H1 (cell line): ENCODE measurements around the gene ANP32B. TPM values are rescaled to one million over a fixed set of nuclear protein-coding genes. Genes with fewer than 3 reads are reported as not detected.

Experiments
- CTCF ChIA-PET: fragments of 300-600 bp; sonication (Branson Sonifier 250); formaldehyde crosslinking; loops from one replicate; lab custom pipeline; 2021; ENCODE audit not compliant: partially characterized antibody; lab: Charles Lee
- POLR2A ChIA-PET: fragments of 300-600 bp; sonication (Branson Sonifier 250); formaldehyde crosslinking; loops from one replicate; lab custom pipeline; 2021; ENCODE audit warnings: inconsistent platforms; ENCODE audit not compliant: partially characterized antibody; lab: Charles Lee
- DNase-seq, 2 experiments: peaks; one replicate each; pipeline versions ENCODE4 v3.0.0 to v3.0.0-alpha.2; 2010 to 2022; ENCODE audit warnings: low spot score in 2 of 2, low read depth in 1 of 2, mixed read lengths in 1 of 2
- FAIRE-seq: peaks from 2 replicates; lab custom pipeline; 2011; peaks lifted over from hg19 to GRCh38; lab: Jason Lieb, UNC
- H2AFZ ChIP-seq: 2 replicates; pipeline ENCODE4 v1.8.1; 2012; ENCODE audit warnings: low read length, inconsistent platforms
- H2AK5ac ChIP-seq: 2 replicates; pipeline ENCODE4 v1.6.1; 2013; ENCODE audit warnings: low read depth, low read length
- H2BK120ac ChIP-seq: replicated peaks from 2 replicates; pipeline ENCODE3; 2013; ENCODE audit warnings: low read depth, low read length, inconsistent platforms
- H2BK12ac ChIP-seq: 2 replicates; pipeline ENCODE4 v1.6.1; 2013; ENCODE audit warnings: low read depth, low read length
- H2BK15ac ChIP-seq: 2 replicates; pipeline ENCODE4 v1.6.1; 2013; ENCODE audit warnings: low read length
- H2BK20ac ChIP-seq: 2 replicates; pipeline ENCODE4 v1.6.1; 2013; ENCODE audit warnings: low read length
- H2BK5ac ChIP-seq: 2 replicates; pipeline ENCODE4 v1.6.1; 2013; ENCODE audit warnings: low read depth, low read length
- H3K14ac ChIP-seq: 2 replicates; pipeline ENCODE4 v1.6.1; 2013; ENCODE audit warnings: inconsistent platforms; ENCODE audit not compliant: insufficient read length
- H3K18ac ChIP-seq: 2 replicates; pipeline ENCODE4 v1.6.1; 2013; ENCODE audit warnings: low read length; ENCODE audit errors: extremely low read depth
- H3K23ac ChIP-seq: 2 replicates; pipeline ENCODE4 v1.6.1; 2013; ENCODE audit warnings: inconsistent platforms; ENCODE audit not compliant: insufficient read length
- H3K23me2 ChIP-seq: 2 replicates; pipeline ENCODE4 v1.6.1; 2013; ENCODE audit warnings: low read depth, low read length
- H3K27ac ChIP-seq: 2 replicates; pipeline ENCODE4 v1.6.1; 2011; ENCODE audit warnings: low read depth, low read length, inconsistent platforms
- H3K27me3 ChIP-seq, 4 experiments: replicated peaks in 1 of 4; 1 replicate in 1 of 4; 2 replicates in 3 of 4; pipeline versions ENCODE4 v1.6.1 to v1.8.1; 2011 to 2013; ENCODE audit warnings: low read length in 3 of 4, mild to moderate bottlenecking in 3 of 4, inconsistent platforms in 2 of 4, mixed read lengths in 2 of 4, moderate library complexity in 1 of 4; ENCODE audit not compliant: control insufficient read depth in 3 of 4, insufficient read depth in 3 of 4; ENCODE audit errors: extremely low read depth in 1 of 4
- H3K36me3 ChIP-seq, 4 experiments: 2 replicates each; pipeline versions ENCODE4 v1.6.1 to v1.8.1; 2011 to 2013; ENCODE audit warnings: mild to moderate bottlenecking in 4 of 4, low read length in 3 of 4, moderate library complexity in 2 of 4, control low read depth in 1 of 4, inconsistent platforms in 1 of 4; ENCODE audit not compliant: insufficient read depth in 4 of 4, control insufficient read depth in 2 of 4
- H3K4ac ChIP-seq: replicated peaks from 2 replicates; pipeline ENCODE3; 2013; ENCODE audit warnings: low read length, low read depth, mixed read lengths, inconsistent platforms; ENCODE audit not compliant: insufficient read length
- H3K4me1 ChIP-seq, 4 experiments: replicated peaks in 1 of 4; 1 replicate in 1 of 4; 2 replicates in 3 of 4; pipeline versions ENCODE4 v1.6.1 to v1.8.1; 2011 to 2013; ENCODE audit warnings: low read length in 3 of 4, inconsistent platforms in 2 of 4, mixed read lengths in 1 of 4; ENCODE audit not compliant: insufficient read depth in 4 of 4, control insufficient read depth in 3 of 4
- H3K4me2 ChIP-seq, 2 experiments: 2 replicates each; pipeline versions ENCODE4 v1.6.1 to v1.8.1; 2011 to 2013; ENCODE audit warnings: low read depth in 2 of 2, low read length in 2 of 2, control low read depth in 1 of 2, inconsistent platforms in 1 of 2, mild to moderate bottlenecking in 1 of 2; ENCODE audit not compliant: insufficient read depth in 1 of 2
- H3K4me3 ChIP-seq, 4 experiments: fragments of 200-600, 300-600 bp in 1 of 4; sonication (generic), shearing (Covaris generic), sonication (Bioruptor Twin) in 1 of 4; 2 replicates each; pipeline versions ENCODE4 v1.5.1 to v1.8.1; 2011 to 2016; ENCODE audit warnings: low read length in 4 of 4, low read depth in 3 of 4, control low read depth in 2 of 4, inconsistent platforms in 2 of 4, mild to moderate bottlenecking in 2 of 4, mixed read lengths in 1 of 4, moderate library complexity in 1 of 4; ENCODE audit not compliant: insufficient read depth in 2 of 4; ENCODE audit errors: extremely low read depth in 1 of 4
- H3K56ac ChIP-seq: replicated peaks from 2 replicates; pipeline ENCODE3; 2013; ENCODE audit warnings: low read depth, mild to moderate bottlenecking, mixed read lengths, low read length, inconsistent platforms; ENCODE audit not compliant: insufficient read length
- H3K79me1 ChIP-seq: 2 replicates; pipeline ENCODE4 v1.6.1; 2013; ENCODE audit warnings: low read depth, low read length, control low read depth
- H3K79me2 ChIP-seq, 2 experiments: 2 replicates each; pipeline versions ENCODE4 v1.6.1 to v1.8.1; 2012 to 2013; ENCODE audit warnings: low read length in 2 of 2, mild to moderate bottlenecking in 2 of 2, inconsistent platforms in 1 of 2; ENCODE audit not compliant: insufficient read depth in 2 of 2, control insufficient read depth in 1 of 2
- H3K9ac ChIP-seq, 4 experiments: replicated peaks in 1 of 4; 1 replicate in 1 of 4; 2 replicates in 3 of 4; pipeline versions ENCODE4 v1.6.1 to v1.8.1; 2011 to 2013; ENCODE audit warnings: low read depth in 3 of 4, low read length in 3 of 4, control low read depth in 2 of 4, mild to moderate bottlenecking in 2 of 4, moderate library complexity in 2 of 4, inconsistent platforms in 1 of 4; ENCODE audit errors: extremely low read depth in 1 of 4
- H3K9me3 ChIP-seq, 2 experiments: 2 replicates each; pipeline versions ENCODE4 v1.6.1 to v1.8.1; 2012 to 2013; ENCODE audit warnings: mild to moderate bottlenecking in 2 of 2, moderate library complexity in 2 of 2, control low read depth in 1 of 2, inconsistent platforms in 1 of 2, low read depth in 1 of 2, low read length in 1 of 2, mixed read lengths in 1 of 2; ENCODE audit not compliant: insufficient read depth in 2 of 2
- H4K20me1 ChIP-seq, 2 experiments: replicated peaks in 1 of 2; 2 replicates each; pipeline versions ENCODE3 to v1.8.1; 2011 to 2013; ENCODE audit warnings: inconsistent platforms in 2 of 2, low read length in 2 of 2, mild to moderate bottlenecking in 1 of 2; ENCODE audit not compliant: insufficient read depth in 2 of 2, control insufficient read depth in 1 of 2
- H4K5ac ChIP-seq: 2 replicates; pipeline ENCODE4 v1.6.1; 2013; ENCODE audit warnings: low read length, low read depth, mixed read lengths, inconsistent platforms; ENCODE audit not compliant: insufficient read length
- H4K8ac ChIP-seq: 2 replicates; pipeline ENCODE4 v1.8.0; 2013; ENCODE audit warnings: mild to moderate bottlenecking, moderate library complexity, low read length, inconsistent platforms; ENCODE audit not compliant: insufficient read depth; ENCODE audit errors: extremely low read depth
- H4K91ac ChIP-seq: replicated peaks from 2 replicates; pipeline ENCODE3; 2013; ENCODE audit warnings: low read length, mixed read lengths, inconsistent platforms; ENCODE audit not compliant: insufficient read length
- EGR1 ChIP-seq: IDR thresholded peaks from 2 replicates; pipeline ENCODE4 v1.6.1; 2011; ENCODE audit warnings: low read depth, low read length, borderline replicate concordance
- JUND ChIP-seq: IDR thresholded peaks from 2 replicates; pipeline ENCODE4 v1.6.1; 2011; ENCODE audit warnings: mild to moderate bottlenecking, improper control_type of control experiment, low read length
- MAX ChIP-seq: IDR thresholded peaks from 2 replicates; pipeline ENCODE4 v1.6.1; 2012; ENCODE audit warnings: inconsistent platforms
- PHF8 ChIP-seq: fragments of 200-600 bp; sonication (generic); conservative IDR thresholded peaks from 2 replicates; pipeline ENCODE4 v1.7.1; 2012; ENCODE audit warnings: low read depth, mild to moderate bottlenecking, inconsistent platforms, low read length, moderate library complexity
- WGBS, 2 experiments: shearing (Covaris generic) in 1 of 2; methylation state at CpG; one replicate each; pipeline versions ENCODE4 v1.1.6 to v1.1.7; 2013 to 2015; ENCODE audit warnings: low lambda C conversion rate in 2 of 2, mixed read lengths in 2 of 2, inconsistent platforms in 1 of 2, low coverage in 1 of 2, missing lambda C conversion rate in 1 of 2; ENCODE audit not compliant: insufficient replicate concordance in 2 of 2, insufficient coverage in 1 of 2, insufficient read length in 1 of 2; ENCODE audit errors: extremely low coverage in 1 of 2, missing lambda C conversion rate in 1 of 2; 5-methylcytosine and 5-hydroxymethylcytosine counted together
- polyA plus RNA-seq, 7 experiments: library from polyadenylated mRNA; depleted of rRNA in 3 of 7; stranded (reverse) in 5 of 7; unstranded in 2 of 7; fragments of >200 nt in 5 of 7; fragments of 200-250 nt in 2 of 7; gene quantifications; 1 replicate in 5 of 7; 2 replicates in 1 of 7; 4 replicates in 1 of 7; pipeline versions ENCODE4 v1.2.1 to v1.2.3, GENCODE V29; 2011 to 2013; ENCODE audit warnings: missing spikeins in 2 of 7, mixed read lengths in 2 of 7
- total RNA-seq: library from RNA; stranded (reverse); fragmentation: NEBNext Ultra II Directional; extraction: Animal tissue kit (Norgen Biotek cat#: 25700); gene quantifications from 2 replicates; pipeline ENCODE4 v1.2.1, GENCODE V29; 2021

The ANP32B gene
- total and polyA plus RNA-seq, 2 of the 8 experiments (the other 6 are each of a cell fraction or from before 2014, with no cell fraction given), result 7.6 to 88.1 TPM

GRCh38 chr9:97993000-97993399, 9.9 kb downstream of the ANP32B start:
- Histone ChIP-seq H2BK20ac (no peak overlapping the region), H2BK5ac (no peak overlapping the region), H4K5ac (no peak overlapping the region), H3K79me2 (peaks cover 5 to 45% of the 10 kb centered on the region in 2 experiments), H4K8ac (no peak overlapping the region), H2AK5ac (no peak overlapping the region), H3K27ac (no peak overlapping the region), H2BK12ac (no peak overlapping the region), H3K27me3 (no peaks in the 10 kb centered on the region; a peak in 2 of 7 replicates), H3K36me3 (peaks cover 0 to 17% (median 1%) of the 10 kb centered on the region in 4 experiments; a peak in 3 of 8 replicates), H3K4me3 (no peak overlapping the region), H3K4me2 (no peak overlapping the region), H3K18ac (no peak overlapping the region), H3K4ac (no peak overlapping the region), H3K9me3 (no peaks in the 10 kb centered on the region), H3K23ac (no peak overlapping the region), H3K4me1 (no peaks in the 10 kb centered on the region), H4K20me1 (peaks cover 12 to 22% of the 10 kb centered on the region in 2 experiments), H3K79me1 (peaks cover 3% of the 10 kb centered on the region; the same call in 1 of the 2 replicates), H2BK120ac (no peak overlapping the region), H3K56ac (no peak overlapping the region), H2BK15ac (no peak overlapping the region), H3K9ac (no peak overlapping the region), H2AFZ (no peak overlapping the region), H4K91ac (no peak overlapping the region), H3K23me2 (no peaks in the 10 kb centered on the region), H3K14ac (no peak overlapping the region)
- ChIA-PET POLR2A (interaction anchor here (1.9 kb wide), 1 partner anchor 10 kb away, joined by 5 read pairs; the partner anchor contains the start of gene ANP32B), CTCF (interaction anchor here (1.2 to 2.3 kb wide), 2 partner anchors 10 to 92 kb away, joined by 5 to 9 read pairs; no protein-coding TSS in a partner anchor)
- FAIRE-seq (no peak), DNase-seq (no peak)
- 90% methylated on average over 2 of the region's 2 CpGs; no CpG with 5 or more reads in 1 of the 2 experiments for WGBS, 2 experiments
- TF ChIP-seq PHF8 (no peak), EGR1 (no peak), MAX (no peak), JUND (no peak)
